ENCODE data around the gene LEFTY2.
"Not testable (repeated sequence)": the region's sequence is repeated elsewhere in the genome, so short reads cannot be mapped to it uniquely, and the experiment has no call there.

Gene LEFTY2

DNA sequence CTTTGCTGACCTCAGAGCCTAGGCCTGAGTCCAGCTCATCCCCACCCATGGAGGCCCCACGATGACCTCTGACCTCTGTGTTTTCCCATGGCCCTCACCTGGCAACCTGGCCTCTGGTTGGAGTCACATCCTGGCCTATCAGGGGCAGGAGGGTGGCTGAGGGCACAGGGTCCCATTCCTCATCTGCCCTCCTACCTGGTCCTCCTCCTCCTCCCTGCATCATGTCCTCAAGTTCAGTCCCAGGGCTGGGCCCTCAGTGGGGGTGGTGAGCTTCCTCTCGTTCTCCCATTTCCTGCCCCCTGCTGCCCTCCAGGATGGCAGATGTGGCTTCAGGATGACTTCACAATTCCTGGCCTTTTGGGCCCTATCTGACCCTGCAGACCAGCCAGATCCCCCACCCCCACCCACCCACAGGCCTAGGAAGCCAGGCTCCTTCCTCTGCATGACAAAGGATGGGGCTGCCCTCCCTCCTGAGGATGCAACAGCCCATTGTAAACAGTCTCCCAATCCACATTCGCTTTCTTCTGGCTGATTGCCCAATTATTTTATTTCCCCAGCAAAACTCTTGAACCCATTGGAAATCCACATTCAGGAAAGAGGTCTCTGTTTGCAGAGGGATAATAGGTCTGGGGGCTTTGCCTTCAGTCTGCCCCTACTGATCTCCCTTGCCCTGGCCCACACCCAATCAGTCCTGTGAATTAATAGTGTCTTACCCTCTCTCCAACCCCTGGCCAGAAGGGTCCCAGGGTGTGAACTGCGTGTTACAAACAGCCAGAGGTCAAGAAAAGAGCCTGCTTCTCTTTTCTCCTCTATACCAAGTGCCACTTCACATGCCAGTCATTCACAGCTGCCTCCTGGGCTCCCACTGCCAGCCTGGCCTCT is 41.7 kb downstream of the LEFTY2 start:
- DNase-seq = no peak

DNA sequence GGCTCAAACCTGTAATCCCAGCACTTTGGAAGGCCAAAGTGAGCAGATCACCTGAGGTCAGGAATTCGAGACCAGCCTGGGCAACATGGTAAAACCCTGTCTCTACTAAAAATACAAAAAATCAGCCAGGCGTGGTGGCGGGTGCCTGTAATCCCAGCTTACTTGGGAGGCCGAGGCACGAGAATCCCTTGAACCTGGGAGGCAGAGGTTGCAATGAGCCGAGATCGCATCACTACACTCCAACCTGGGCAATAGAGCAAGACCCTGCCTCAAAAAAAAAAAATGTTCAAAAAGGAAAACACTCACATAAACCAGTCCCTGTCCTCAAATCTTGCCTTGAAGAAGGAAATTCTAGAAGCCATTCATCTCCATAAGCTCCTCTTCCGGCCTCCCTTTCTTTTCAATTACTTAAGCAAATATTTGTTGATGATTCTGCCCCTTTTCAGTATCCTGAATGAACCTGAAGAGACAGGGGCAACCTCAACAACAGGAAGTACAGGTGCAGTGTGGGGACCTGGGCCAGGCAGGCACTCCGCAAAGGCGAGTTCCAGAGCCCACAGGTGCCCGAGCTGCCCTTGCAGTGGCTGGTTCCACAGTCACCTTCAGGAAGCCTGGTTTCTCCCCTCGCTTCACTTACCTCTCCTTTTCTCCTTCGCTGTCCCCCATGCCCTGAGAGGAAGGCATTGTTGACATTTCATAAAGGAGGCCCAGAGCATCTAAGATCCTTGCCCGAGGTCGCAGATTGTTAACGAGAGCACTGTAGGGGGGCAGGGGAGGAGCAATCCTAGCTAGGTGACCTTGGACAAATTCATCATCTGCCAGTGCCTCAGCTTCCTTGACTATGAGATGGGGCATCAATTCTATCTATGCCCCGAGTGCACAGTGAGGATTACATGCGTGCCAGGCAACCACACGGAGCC is 43.2 kb downstream of the LEFTY2 start:
- no peak for DNase-seq

DNA sequence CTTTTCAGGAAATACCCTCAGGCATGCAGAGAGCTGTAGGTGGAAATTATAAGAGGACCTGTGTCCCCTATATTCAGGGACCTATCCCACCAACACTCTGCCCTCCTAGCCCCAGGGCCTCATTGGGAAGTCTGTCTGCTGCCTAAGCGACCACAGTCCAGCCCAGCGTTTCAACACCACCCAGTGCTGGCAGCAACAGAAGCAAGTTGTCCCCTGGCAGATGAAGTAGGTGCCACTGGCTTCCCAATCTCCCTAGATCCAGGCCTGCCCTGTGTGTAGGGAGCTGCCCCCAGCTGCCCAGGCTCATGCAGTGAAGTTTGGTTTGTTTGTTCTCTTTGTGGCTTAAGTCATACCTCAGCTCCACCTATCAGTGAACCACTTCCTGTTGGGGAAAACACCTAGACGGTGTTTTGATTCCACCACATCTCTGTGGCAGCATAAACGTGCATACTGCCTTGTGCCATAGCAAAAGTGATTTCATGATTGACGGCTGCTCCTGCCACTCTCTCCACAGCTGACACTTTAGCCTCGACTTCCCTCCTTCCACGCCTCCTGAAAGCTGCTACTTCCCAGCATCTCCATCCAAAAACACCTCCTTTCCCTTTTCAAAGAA is 44.0 kb downstream of the LEFTY2 start:
- no peak for DNase-seq

DNA sequence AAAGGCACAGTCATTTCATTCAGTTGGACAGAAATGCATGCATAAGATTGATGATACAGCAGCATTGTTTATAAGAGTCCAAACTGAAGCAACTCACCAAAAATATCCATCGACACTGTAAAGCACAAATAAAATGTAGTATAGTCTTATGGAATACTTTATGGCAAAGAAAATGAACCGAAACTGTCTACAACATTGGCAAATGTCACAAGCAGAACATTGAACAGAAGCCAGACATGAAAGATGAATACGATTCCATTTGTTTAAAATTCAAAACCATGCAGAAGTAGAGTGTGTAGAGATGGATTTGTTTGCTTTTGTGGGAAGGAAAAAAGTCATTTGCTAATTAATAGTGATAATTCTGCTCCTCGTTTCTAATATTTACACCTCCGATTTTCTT is 44.5 kb downstream of the LEFTY2 start:
- DNase-seq = no peak

DNA sequence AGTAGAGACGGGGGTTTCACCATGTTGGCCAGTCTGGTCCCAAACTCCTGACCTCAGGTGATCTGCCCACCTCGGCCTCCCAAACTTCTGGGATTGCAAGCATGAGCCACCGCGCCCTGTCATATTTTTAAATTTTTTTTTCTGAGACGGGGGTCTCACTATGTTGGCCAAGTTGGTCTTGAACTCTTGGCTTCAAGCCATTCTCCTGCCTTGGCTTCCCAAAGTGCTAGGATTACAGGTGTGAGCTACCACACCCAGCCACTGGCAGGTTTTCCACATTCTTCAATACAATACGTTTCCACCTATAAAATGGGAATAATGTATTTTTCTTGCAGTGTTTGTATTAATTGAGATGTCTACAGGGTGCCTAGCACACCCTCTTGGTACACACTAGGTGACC is 48.7 kb downstream of the LEFTY2 start:
- no peak for DNase-seq

DNA sequence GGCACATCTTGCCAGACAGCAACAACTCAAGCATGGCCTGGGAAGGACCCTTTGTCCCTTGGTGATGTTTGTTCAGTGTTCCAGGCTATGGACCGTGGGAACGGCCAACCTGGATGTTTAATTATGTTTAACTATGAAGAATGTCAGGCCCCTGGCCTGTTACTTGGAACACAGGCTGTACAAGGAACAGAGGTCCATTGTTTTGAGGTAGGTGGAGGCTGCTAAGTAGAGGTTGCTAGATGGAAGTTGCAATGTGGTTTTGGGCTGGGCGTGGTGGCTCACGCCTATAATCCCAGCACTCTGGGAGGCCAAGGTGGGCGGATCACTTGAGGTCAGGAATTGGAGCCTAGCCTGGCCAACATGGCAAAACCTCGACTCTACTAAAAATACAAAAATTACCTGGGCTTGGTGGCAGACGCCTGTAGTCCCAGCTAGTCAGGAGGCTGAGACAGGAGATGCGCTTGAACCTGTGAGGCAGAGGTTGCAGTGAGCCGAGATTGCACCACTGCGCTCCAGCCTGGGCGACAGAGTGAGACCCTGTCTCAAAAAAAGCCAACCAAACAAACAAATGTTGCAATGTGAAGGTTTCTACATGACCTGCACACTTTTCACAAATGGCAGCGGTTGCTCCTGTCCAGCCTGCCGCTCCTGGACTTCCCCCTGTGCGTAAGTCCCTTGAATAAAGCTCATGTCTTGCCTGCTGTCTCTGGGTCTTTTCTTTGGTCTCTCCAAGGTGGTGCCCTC is 49.6 kb downstream of the LEFTY2 start:
- DNase-seq = peak; percentile 87

DNA sequence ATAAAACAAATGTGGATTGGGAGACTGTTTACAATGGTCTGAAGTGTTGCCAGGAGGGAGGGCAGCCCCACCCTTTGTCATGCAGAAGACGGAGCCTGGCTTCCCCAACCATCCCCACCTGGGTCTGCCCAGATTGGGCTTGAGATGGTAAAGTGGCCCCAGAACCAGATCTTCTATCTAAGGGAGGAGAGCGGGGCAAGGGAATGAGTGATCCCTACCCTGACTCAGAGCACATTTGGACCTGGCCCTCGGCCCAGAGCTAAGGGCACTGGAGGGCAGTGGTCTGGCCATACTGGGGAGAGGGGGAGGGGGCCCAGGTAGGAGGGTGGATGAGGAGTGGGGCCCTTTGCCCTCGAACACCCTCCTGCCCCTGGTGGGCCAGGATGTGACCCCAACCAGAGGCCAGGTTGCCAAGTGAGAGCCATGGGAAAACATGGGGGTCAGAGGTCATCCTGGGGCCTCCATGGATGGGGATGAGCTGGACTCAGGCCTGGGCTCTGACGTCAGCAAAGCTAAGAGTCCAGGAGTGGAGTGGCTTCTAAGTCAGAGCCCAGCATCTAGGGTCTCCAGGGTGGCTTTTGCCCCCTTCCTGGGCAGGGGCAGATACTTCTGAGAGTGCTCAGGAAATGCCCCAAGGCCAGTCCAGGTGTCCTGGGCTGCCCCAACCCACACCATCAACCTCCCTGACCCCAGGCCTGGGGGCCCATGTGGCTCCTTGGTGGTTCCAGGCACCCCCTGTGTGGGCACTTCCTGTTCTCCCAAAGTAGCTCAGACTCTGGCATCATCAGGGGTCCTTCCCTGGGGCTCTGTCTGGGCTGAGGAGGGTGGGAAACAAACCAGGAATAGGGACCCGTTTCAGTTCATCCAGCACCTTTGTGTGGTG is 50.4 kb downstream of the LEFTY2 start:
- no peak for DNase-seq

DNA sequence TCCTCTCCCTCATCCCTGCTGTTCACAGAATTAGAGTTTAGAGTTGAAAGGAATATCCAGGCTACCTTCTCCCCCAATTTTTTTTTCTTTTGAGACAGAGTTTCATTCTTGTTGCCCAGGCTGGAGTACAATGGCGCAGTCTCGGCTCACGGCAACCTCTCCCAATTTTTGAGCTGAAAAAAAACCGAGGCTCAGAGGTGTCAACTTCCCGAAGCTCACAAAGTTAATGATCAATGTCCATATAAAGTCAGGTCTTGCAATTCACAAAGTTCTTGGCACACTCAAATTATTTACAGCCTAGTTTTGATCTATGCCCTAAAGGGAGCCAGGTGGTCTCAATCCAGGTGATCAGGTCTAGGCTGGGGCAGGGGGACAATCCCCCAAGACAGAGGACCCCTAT is 51.3 kb downstream of the LEFTY2 start:
- DNase-seq = no peak

DNA sequence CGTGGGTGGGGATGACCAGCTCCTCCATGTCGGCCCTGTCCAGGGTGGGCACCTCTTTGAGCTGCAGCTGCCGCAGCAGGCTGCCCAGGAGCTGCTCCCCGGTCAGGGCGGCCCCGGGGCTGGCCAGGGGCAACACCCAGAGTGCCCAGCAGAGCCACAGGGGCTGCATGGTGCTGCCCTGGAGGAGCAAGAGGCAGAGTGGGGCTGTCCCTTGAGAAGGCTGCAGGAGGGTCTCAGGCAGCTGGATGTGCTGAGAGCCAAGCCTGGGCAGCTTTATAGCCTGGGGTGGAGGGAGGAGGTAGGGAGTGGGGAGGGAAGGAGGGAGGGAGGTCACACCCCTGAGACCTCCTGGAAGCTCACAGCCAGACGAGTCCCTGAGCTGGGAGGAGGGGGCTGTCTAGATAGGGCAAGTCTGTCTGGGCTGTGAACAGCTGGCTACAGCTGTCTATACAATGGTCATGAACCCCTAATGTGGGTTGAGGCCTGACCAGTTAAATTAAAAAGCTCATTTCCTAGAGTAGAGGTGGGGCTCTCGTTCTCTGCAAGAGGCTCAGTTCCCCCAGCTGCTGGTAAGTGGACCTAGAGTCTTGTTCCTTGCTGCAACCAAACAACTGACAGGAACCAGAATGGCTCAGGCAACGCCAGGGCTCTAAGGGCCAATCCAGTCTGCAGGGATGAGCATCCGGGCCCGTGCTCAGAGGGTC is 52.0 kb downstream of the LEFTY2 start, which contains the start of gene LEFTY1:
Gene LEFTY1, minus strand, starts transcription at position 249 of the 704 bp plus-strand sequence. Its CDS starts 80 bp downstream, at position 169.
- DNase-seq = peak; percentile 87

DNA sequence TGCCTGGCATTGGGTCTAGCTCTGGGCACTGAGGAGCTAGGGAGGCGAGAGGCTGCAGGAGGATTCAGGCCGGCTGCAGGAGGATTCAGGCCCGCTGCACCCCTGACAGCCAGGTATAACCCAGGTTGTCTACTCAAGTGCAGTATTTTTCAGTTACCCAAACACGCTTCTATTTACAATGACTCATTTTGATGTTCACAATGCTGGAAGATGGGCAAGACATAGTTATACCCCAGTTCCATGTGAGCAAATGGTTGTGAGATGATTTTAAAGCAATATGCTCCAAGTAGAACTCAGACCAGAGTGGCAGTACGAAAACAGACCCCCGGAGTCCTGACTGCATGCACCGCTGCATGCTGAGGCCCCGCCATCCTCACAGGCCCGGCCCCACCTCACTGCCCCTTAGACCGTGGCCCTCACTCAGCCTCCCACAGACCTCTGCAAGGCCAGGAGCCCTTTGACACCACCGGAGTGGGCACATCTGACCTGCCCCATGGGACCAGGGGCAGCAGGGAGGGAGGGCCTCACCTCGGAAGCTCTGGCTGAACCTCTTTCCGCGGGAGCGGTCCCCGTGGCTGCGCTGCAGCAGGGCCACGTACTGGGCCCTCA is 52.6 kb downstream of the LEFTY2 start:
- no peak for DNase-seq

DNA sequence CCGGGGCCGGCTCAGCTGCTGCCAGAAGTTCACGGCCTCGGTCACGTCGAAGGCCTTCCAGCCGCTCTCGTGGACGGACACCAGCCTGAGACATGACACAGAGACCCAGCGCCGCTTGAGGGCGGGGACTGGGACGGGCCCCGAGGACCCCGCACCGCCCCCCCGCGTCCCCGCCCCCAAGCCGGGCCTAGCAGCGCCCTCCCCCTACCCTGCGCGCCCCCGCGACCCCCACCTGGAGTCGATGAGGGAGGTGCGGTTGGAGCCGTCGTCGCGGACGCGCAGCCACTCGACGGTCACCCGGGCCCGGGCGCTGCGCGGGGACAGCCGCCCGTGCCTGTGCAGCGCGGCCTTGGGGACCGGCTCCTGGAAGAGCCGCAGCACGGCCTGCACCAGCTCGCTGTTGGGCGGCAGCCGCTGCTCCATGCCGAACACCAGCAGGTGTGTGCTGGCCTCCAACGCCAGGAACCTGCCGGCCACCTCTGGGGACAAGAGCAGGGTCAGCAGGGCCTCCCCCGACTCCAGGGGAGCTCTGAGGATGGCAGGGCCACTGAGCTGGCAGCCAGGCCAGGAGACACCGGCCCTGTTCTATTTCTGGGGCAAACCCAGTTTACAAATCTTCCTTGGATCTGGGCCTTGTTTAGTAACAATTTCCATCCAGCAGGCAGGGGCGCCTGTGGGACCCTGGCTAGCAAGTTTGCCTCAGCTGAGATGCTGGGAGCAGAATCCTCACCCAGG is 53.3 kb downstream of the LEFTY2 start:
- not testable (repeated sequence) for DNase-seq

DNA sequence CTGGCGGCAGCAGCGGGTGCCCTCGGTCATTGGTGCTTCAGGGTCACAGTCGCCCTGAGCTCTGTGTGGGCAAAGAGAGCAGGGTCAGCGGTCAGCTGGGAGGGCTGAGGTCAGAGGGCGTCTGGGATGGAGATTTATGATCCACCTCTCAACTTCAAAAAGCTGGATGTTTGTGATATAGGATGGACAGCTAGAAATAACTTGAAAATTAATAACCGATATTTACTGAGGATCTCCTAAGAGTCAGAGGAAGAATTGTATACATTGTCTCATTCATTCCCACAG is 54.0 kb downstream of the LEFTY2 start:
- no peak for DNase-seq

All from islet precursor cell (in vitro differentiated cells).